Anterior cingulate cortex (tissue), 58 donors: Measurements from ENCODE around the gene SAP30BP.
A peak's percentile ranks its signal among the peaks of the same experiment; 100 is the strongest.

Source experiments
- DNase-seq, 58 donors: peaks; one replicate each; lab custom pipeline; 2025; lab: John Stamatoyannopoulos, UW

SAP30BP gene

DNA sequence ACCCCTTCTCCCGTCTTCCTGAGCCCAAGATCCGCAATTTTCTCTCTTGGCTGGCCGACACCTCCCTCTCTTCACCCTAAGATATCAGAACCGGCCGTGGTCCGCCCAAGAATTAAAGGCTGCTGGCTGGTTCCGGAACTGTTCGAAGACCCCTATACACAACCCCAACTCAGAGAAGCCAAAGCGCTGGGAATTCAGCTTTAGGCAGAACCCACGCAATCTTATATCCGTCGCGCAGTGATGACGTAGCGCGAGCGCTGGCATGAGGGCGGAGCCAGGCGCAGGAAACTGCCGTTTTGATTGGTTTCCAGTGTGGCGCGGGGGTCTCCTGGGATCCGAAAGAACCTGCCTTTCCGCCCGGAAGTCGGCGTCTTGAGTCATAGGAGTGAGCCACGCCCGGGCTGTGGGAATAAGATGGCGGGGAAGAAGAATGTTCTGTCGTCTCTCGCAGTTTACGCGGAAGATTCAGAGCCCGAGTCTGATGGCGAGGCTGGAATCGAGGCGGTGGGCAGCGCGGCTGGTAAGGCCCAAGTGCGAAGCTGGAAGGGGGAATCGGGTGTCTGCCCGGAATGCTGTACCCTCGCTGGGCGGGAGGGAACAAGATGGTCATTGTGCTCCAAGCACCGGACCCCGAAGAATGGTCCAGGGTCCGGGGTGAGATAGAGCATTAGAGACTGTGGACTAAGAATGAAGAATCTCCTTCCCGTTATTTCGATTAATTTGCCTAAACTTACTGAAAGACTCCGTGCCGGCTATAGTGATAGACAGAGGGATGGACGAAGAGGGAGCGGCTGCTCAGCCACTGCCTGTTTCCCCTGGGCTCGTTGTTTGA is at the start of gene SAP30BP, which contains the start of gene RECQL5:
SAP30BP (plus strand) TSS at position 380 of the 832 bp plus-strand sequence; CDS start at position 415, 35 bp downstream.
RECQL5 (minus strand) TSS at position 196 of the 832 bp plus-strand sequence. CDS start 597 bp downstream, outside the sequence.
- peak; percentile 79 to 99 (median 97) for DNase-seq

DNA sequence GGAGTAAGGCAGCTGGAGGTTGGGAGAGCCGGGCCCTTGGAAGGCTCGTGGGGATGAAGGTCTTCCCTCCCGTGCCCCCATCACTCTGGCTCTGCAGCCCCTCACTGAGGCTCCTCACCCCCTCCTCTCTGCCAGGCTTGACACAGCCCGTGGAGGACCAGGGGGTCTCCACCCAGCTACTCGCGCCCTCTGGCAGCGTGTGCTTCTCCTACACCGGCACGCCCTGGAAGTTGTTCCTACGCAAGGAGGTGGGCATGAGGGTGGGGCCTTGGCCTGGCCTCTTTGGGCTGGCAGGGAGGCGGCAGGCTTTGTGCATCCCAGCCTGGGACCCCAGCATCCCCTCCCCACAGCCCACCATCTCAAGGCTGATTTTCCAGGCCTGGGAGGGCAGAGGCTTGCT is 49.5 kb upstream of the SAP30BP start:
- DNase-seq: no peak

DNA sequence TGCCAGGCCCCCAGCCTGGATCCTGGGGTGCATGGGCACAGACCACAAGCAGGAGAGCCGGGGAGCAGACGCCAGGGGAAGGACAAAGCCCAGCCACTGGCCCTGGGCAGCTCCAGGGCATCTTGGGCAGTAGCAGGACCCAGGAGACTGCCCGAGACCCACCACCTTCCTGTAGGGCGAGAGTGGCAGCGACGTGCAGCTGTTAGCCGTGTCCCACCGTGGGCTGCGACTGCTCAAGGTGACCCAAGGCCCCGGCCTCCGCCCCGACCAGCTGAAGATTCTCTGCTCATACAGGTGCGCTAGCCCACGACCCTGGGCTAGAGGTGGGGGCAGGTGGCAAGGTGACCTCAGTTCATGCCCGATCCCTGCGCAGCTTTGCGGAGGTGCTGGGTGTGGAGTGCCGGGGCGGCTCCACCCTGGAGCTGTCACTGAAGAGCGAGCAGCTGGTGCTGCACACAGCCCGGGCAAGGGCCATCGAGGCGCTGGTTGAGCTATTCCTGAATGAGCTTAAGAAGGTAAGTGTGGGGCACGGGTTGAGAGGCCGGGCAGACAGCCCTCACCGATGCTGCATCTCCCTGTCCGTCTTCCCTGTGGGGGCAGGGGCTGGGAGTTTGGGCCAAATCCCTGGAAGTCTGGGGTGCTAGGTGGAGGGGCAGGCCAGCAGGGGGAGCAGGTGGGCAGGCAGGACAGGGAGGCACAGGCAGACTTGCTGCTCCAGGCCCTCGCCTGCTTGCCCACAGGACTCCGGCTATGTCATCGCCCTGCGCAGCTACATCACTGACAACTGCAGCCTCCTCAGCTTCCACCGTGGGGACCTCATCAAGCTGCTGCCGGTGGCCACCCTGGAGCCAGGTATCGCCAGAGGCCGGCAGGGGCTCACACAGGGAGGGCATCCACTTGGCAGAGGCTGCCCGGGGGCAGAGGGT is 47.4 kb upstream of the SAP30BP start:
- no peak for DNase-seq

- no peak for DNase-seq
Observed at GRCh38 chr17:75621489-75621888, 45.6 kb upstream of the SAP30BP start.

GRCh38 chr17:75622076-75622475 is 45.1 kb upstream of the SAP30BP start:
- DNase-seq: no peak

DNA sequence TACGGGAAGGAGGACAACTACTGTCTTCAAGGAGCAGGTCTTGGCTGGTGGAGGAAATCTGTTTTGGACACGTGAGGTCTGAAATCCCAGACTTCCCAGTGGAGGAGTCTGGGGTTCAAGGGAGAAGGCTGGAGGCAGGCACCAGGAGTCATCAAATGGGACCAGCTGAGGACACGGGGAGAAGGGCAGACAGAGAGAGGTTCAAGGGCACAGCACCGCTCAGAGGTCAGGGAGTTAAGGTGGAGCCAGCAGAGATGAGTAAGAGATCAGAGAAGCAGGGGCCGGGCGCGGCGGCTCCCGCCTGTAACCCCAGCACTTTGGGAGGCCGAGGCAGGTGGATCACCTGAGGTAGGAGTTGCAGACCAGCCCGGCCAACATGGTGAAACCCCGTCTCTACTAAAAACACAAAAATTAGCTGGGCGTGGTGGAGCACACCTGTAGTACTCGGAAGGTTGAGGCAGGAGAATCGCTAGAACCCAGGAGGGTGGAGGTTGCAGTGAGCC is 44.3 kb upstream of the SAP30BP start:
- DNase-seq: no peak

- no peak for DNase-seq
Observed at GRCh38 chr17:75623386-75623785, 43.8 kb upstream of the SAP30BP start.

DNA sequence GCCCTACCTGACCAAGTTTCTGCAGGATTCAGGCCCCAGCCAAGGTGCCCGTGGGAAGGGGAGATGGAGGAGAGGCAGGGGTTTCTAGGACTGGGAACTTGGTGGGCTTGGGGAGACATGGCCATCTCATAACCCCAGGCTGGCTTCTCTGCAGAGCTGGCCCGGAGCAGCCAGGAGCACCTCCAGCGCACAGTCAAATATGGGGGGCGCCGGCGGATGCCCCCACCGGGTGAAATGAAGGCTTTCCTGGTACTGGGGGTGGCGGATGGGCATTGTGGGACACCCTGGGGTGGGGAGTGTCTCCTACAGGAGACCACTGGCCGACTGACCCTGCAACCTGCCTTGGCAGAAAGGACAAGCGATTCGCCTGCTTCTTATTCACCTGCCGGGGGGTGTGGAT is 43.1 kb upstream of the SAP30BP start:
- DNase-seq: no peak

DNA sequence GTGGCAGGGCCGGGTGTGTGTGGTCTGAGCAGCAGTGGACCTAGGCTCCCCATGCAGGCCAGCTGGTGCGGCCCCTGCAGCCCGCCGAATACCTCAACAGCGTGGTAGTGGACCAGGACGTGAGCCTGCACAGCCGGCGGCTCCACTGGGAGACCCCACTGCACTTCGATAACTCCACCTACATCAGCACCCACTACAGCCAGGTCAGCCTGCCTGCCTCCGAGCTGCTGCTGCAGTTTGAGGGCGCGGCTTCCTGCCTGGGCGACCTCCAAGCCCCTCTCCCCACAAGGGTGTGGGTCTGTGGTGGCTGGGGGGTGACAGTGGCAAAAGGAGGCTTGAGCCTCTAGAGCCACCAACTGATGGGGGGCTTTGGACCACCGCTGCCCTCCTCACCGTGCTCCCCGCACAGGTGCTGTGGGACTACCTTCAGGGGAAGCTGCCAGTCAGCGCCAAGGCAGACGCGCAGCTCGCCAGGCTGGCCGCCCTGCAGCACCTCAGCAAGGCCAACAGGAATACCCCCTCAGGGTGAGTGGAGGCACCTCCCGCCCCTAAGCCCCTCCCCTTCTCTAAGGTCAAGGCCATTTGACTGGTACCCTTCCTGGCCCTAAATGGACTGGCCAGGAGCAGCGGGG is 42.3 kb upstream of the SAP30BP start:
- DNase-seq: no peak

DNA sequence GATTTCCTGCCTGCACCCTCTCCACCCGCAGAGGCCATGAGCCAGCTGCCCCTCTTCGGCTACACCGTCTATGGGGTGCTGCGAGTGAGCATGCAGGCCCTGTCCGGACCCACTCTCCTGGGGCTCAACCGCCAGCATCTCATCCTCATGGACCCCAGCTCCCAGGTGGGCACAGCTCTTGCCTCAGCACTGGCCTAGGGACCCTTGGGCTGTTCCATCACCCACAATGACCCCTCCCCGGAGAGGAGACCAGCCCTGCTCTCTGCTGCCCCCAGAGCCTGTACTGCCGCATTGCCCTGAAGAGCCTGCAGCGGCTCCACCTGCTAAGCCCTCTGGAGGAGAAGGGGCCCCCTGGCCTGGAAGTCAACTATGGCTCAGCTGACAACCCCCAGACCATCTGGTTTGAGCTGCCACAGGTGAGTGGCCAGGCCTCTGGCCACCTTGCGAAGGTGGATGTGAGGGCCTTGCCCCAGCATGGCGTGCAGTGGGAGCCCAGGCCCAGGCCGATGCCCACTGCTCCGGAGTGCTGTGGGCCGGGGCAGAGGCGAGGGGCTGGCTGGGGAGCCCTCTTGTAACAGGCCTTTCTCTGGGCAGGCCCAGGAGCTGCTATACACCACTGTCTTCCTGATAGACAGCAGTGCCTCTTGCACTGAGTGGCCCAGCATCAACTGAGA is 41.2 kb upstream of the SAP30BP start:
- peak in 12 of 58 donors; percentile 10 to 49 (median 22) for DNase-seq

DNA sequence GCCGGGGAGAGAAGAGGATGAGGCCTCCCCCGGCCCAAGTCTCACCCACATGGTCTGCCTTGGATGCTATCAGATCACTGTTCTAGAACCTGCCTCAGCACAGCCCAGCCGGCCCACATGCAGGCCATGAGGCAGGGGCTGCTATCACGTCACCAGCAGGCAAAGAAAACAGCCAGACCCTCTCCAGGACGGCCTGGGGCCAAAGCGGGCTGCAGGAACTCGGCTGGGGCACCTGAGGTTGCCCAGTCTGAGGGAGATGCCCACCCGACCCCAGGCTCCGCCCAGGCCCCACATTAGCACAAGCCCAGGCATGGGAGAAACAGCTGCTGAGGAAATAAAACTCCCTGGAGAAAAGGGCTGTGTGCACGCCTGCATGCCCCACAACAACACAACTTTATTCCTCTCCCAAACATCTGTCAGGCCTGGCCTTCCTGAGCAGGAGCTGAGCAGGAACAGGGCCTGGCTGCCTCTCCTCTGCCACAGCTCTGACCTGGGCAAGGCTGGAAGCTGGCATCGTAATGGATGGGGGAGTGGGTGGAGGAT is 40.6 kb upstream of the SAP30BP start:
- DNase-seq: no peak

- DNase-seq: no peak
Observed at GRCh38 chr17:75627094-75627493, 40.0 kb upstream of the SAP30BP start.

GRCh38 chr17:75628425-75628824 is 38.7 kb upstream of the SAP30BP start:
- DNase-seq: no peak

- no peak for DNase-seq
Observed at GRCh38 chr17:75629157-75629556, 38.0 kb upstream of the SAP30BP start.

DNA sequence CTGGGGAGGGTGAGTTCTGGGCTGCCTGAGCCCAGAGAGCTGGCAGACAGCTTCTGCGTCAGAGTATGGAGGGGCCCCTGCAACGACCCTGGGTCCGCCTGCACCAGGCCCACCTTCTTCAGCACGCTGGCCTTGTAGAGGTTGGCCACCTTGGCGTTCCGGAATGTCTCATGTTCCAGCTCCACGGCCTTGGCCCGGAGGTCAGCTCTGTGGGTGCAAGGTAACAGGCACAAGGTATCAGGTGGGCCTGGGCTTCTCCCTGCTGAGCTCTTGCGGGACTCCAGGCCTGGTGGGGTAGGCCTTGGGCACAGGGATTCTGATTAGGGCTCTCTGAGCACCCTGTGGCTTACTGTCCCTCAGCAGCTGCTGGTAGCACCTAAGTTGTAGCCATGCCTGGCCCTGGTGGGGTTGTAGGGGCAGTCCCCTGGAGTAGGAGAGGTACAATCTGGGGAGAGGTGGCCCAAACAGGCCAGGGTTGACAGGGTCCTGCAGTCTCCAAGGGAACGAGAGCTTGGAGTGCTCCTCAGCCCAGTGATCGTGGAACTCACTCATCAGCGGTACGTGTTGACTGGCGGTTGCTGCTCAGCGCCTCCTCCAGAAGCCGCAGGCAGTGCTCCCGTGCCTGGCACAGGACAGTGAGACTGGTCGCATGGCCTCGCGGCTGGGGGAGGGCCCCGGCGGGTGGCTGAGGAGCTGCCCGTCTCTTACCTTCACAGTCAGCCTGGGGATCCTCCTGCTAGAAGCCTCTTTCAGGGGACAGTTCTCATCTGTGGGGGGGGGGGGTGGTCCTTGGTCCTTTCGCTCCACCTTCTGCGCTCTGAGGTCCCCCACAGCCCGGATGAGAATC is 36.8 kb upstream of the SAP30BP start:
- DNase-seq: no peak

- no peak for DNase-seq
Observed at GRCh38 chr17:75631353-75631752, 35.8 kb upstream of the SAP30BP start.

DNA sequence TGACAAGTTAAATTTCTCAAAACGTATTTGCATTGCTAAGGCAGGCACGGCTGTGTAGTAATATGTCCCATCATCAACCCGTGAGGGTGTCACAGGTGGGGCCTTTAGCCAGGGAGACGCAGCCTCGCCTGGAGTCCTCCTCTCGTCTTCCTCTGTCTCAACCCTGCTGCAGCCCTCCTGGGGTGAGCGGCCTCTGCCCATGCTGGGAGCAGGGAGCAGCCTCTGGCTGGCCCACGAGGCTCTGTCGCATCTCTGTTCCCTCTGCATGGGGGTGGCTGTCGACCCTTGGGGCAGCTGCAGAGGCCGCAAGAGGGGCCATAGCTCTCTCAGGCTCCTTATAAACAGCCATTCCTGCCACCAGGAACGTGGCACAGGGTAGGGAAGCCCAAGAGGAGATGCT is 34.7 kb upstream of the SAP30BP start:
- no peak for DNase-seq

DNA sequence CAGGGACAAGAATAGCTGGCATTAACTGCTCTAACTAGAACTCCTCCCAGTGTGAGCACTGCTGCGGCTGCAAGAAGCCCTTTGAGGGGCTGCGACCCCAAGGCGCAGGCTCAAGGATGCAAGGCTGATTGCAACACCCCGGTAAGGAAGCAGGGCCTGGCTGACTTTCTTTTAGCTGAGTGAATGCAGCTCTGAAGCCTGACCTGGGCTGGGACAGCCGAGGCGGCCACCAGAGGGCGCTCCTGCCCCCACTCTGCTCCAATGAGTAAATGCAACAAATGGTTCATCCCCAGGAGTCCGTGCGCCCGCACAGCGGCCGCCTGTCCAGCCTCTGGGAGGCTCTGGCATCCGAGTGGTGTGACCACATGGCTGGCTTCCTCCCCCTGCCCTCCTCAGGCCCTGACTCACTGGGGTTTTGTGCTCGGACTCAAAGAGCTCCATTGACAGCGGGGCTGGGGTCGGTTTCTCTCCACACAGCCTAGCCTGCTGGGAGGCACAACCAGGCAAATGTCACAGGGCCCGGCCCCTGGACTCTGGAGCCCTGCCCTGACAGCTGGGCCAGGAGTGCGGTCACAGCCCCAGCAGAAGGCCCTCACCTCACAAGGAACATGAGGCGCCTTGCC is 34.2 kb upstream of the SAP30BP start, which contains the start of gene SMIM5:
SMIM5 (plus strand) TSS at position 572 of the 623 bp plus-strand sequence. CDS start 6,768 bp downstream, outside the sequence.
- peak in 57 of 58 donors; percentile 51 to 99 (median 92) for DNase-seq
